Stomach smooth muscle (tissue), 2 donors: ENCODE data around the gene UBE2C.
"Not testable (repeated sequence)": the region's sequence is repeated elsewhere in the genome, so short reads cannot be mapped to it uniquely, and the experiment has no call there.

Source experiments
- H3K27ac ChIP-seq: one replicate; pipeline ENCODE4 v1.7.0; 2013; ENCODE audit warnings: mild to moderate bottlenecking, low read length, inconsistent platforms
- H3K27me3 ChIP-seq, 2 donors: one replicate each; pipeline ENCODE4 v1.7.0; 2013; ENCODE audit warnings: low read length in 2 of 2; ENCODE audit not compliant: insufficient read depth in 2 of 2, control insufficient read depth in 1 of 2
- H3K36me3 ChIP-seq, 2 donors: one replicate each; pipeline ENCODE4 v1.7.0; 2013; ENCODE audit warnings: low read length in 2 of 2; ENCODE audit not compliant: control insufficient read depth in 2 of 2, insufficient read depth in 2 of 2
- H3K4me1 ChIP-seq: one replicate; pipeline ENCODE4 v1.7.0; 2013; ENCODE audit warnings: low read length; ENCODE audit not compliant: control insufficient read depth, insufficient read depth
- H3K4me3 ChIP-seq, 2 donors: one replicate each; pipeline ENCODE4 v1.7.0; 2013; ENCODE audit warnings: low read length in 2 of 2
- H3K9ac ChIP-seq, 2 donors: one replicate each; pipeline ENCODE4 v1.7.0; 2013; ENCODE audit warnings: low read length in 2 of 2, mild to moderate bottlenecking in 1 of 2
- H3K9me3 ChIP-seq, 2 donors: one replicate each; pipeline ENCODE4 v1.7.0; 2013; ENCODE audit warnings: low read length in 2 of 2; ENCODE audit not compliant: control insufficient read depth in 2 of 2
- donor health status: healthy.
- donor health status: Pancreatic carcinoma.

The UBE2C gene

GRCh38 chr20:45812157-45813005, at the start of gene UBE2C:
Gene UBE2C (plus strand): TSS chr20:45812644. CDS start chr20:45812696, 52 bp downstream.
- peak within 1 kb of the TSS; percentile 62 to 73 for H3K4me3 ChIP-seq
- H3K9ac ChIP-seq = peak within 1 kb of the TSS in 1 of 2 donors; percentile 11
- H3K4me1 ChIP-seq = peaks cover 11% of the 10 kb centered on the region
- no peaks in the 10 kb centered on the region for H3K27me3 ChIP-seq
- no peaks in the 10 kb centered on the region for H3K9me3 ChIP-seq
- H3K27ac ChIP-seq = no peak within 1 kb of the TSS
- H3K36me3 ChIP-seq = peaks cover 27 to 28% of the 10 kb centered on the region in 2 donors

GRCh38 chr20:45764618-45765282, 47.7 kb upstream of the UBE2C start:
- H3K36me3 ChIP-seq, H3K4me3 ChIP-seq, H3K4me1 ChIP-seq, H3K9me3 ChIP-seq, H3K9ac ChIP-seq, H3K27ac ChIP-seq, H3K27me3 ChIP-seq: not testable (repeated sequence)

- no peaks in the 10 kb centered on the region for H3K9me3 ChIP-seq
- H3K36me3 ChIP-seq = no peaks in the 10 kb centered on the region
- no peaks in the 10 kb centered on the region for H3K27me3 ChIP-seq
- no peak overlapping the region for H3K4me3 ChIP-seq
- no peak overlapping the region for H3K27ac ChIP-seq
- H3K4me1 ChIP-seq = no peaks in the 10 kb centered on the region
- no peak overlapping the region for H3K9ac ChIP-seq
These were observed 47.1 kb upstream of the UBE2C start for GRCh38 chr20:45765307-45765875.

- Histone ChIP-seq H3K27ac (no peak overlapping the region), H3K9me3 (no peaks in the 10 kb centered on the region), H3K4me1 (no peaks in the 10 kb centered on the region), H3K27me3 (no peaks in the 10 kb centered on the region), H3K9ac (no peak overlapping the region), H3K4me3 (no peak overlapping the region), H3K36me3 (no peaks in the 10 kb centered on the region)
These were observed 46.5 kb upstream of the UBE2C start for GRCh38 chr20:45765980-45766379.

- H3K9me3 ChIP-seq = no peaks in the 10 kb centered on the region
- no peak overlapping the region for H3K9ac ChIP-seq
- no peak overlapping the region for H3K27ac ChIP-seq
- no peaks in the 10 kb centered on the region for H3K36me3 ChIP-seq
- H3K4me3 ChIP-seq = no peak overlapping the region
- no peaks in the 10 kb centered on the region for H3K27me3 ChIP-seq
- H3K4me1 ChIP-seq = peaks cover 7% of the 10 kb centered on the region
These were observed 44.0 kb upstream of the UBE2C start for GRCh38 chr20:45768479-45768878.

GRCh38 chr20:45771182-45771759, 41.2 kb upstream of the UBE2C start:
- H3K27ac ChIP-seq = peak overlapping the region; percentile 71

GRCh38 chr20:45772693-45773092, 39.8 kb upstream of the UBE2C start:
- no peak overlapping the region for H3K9ac ChIP-seq
- peaks cover 9% of the 10 kb centered on the region for H3K4me1 ChIP-seq
- H3K9me3 ChIP-seq = no peaks in the 10 kb centered on the region
- H3K27me3 ChIP-seq = no peaks in the 10 kb centered on the region
- H3K36me3 ChIP-seq = no peaks in the 10 kb centered on the region
- H3K4me3 ChIP-seq = no peak overlapping the region
- H3K27ac ChIP-seq = no peak overlapping the region

More at GRCh38 chr20:45771182-45771759, 41.2 kb upstream of the UBE2C start:
- Histone ChIP-seq H3K27me3 (no peaks in the 10 kb centered on the region), H3K9me3 (no peaks in the 10 kb centered on the region), H3K9ac (peak overlapping the region; percentile 36 to 39), H3K36me3 (no peaks in the 10 kb centered on the region), H3K4me1 (peaks cover 7% of the 10 kb centered on the region), H3K4me3 (peak overlapping the region; percentile 33 to 58)

GRCh38 chr20:45774945-45775344, 37.5 kb upstream of the UBE2C start:
- no peak overlapping the region for H3K4me3 ChIP-seq
- H3K4me1 ChIP-seq = peaks cover 28% of the 10 kb centered on the region
- H3K36me3 ChIP-seq = no peaks in the 10 kb centered on the region
- H3K27ac ChIP-seq = no peak overlapping the region
- H3K9ac ChIP-seq = no peak overlapping the region
- no peaks in the 10 kb centered on the region for H3K27me3 ChIP-seq
- no peaks in the 10 kb centered on the region for H3K9me3 ChIP-seq

GRCh38 chr20:45775411-45775810, 37.0 kb upstream of the UBE2C start:
- no peak overlapping the region for H3K4me3 ChIP-seq
- no peaks in the 10 kb centered on the region for H3K36me3 ChIP-seq
- H3K9me3 ChIP-seq = no peaks in the 10 kb centered on the region
- peaks cover 33% of the 10 kb centered on the region for H3K4me1 ChIP-seq
- H3K27ac ChIP-seq = no peak overlapping the region
- H3K27me3 ChIP-seq = no peaks in the 10 kb centered on the region
- H3K9ac ChIP-seq = no peak overlapping the region

- H3K27ac ChIP-seq = no peak overlapping the region
- H3K27me3 ChIP-seq = no peaks in the 10 kb centered on the region
- no peak overlapping the region for H3K9ac ChIP-seq
- H3K4me3 ChIP-seq = no peak overlapping the region
- no peaks in the 10 kb centered on the region for H3K36me3 ChIP-seq
- H3K9me3 ChIP-seq = no peaks in the 10 kb centered on the region
- H3K4me1 ChIP-seq = peaks cover 40% of the 10 kb centered on the region
These were observed 35.5 kb upstream of the UBE2C start for GRCh38 chr20:45776931-45777330.
